Measurements from ENCODE around the gene TRAM2.

- TF ChIP-seq CTCF (conservative IDR thresholded peaks at IDR 0.05; ENCODE audit: low read depth, low read length): no peak
- TF ChIP-seq POLR2A (IDR thresholded peaks at IDR 0.05; ENCODE audit: low read depth, low read length): no peak
- TF ChIP-seq USF2 (IDR thresholded peaks at IDR 0.05; ENCODE audit: low read depth, low read length): no peak
- TF ChIP-seq MXI1 (IDR thresholded peaks at IDR 0.05; ENCODE audit: borderline replicate concordance, low read depth, low read length): no peak
- no peak for TF ChIP-seq MAZ (IDR thresholded peaks at IDR 0.05; ENCODE audit: borderline replicate concordance, low read depth, low read length)
- no peak for TF ChIP-seq CEBPB (IDR thresholded peaks at IDR 0.05; ENCODE audit: low read depth, low read length)
- no peak for TF ChIP-seq RFX5 (IDR thresholded peaks at IDR 0.05; ENCODE audit: low read depth, low read length)
- no peak for TF ChIP-seq ELK1 (IDR thresholded peaks at IDR 0.05; ENCODE audit: borderline replicate concordance, low read depth, low read length)
- TF ChIP-seq BHLHE40 (IDR thresholded peaks at IDR 0.05; ENCODE audit: low read depth, low read length): no peak
- no peak for TF ChIP-seq MAFK (IDR thresholded peaks at IDR 0.05; ENCODE audit: low read depth, low read length)
Observed at GRCh38 chr6:52582996-52583395, 6.1 kb upstream of the TRAM2 start.

All from IMR-90 (cell line).